ENCODE measurements around the gene CCDC197.

CCDC197 gene

DNA sequence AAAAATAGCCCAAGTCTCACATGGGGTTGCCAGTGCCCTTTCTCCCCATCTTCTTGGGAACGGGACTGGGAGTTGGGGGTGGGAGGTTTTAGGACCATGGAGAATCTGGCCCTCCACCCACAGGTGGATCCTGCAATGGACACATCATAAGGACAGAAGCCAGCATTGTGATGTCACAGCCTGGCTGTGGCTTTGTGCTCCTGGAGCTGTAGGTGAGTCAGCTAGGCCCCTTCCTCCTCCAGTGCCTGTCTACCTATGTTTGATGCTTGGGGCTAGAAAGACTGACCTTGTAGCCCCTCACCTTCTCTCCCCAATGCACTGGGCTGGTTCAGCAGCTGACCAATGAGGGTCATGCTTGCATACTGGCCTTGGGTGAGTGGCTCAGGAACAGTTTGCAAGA is at the start of gene CCDC197:
CCDC197 (plus strand) TSS at position 220 of the 400 bp plus-strand sequence. CDS start 831 bp downstream, outside the sequence.
- DNase-seq (ENCODE audit: low read depth in 2 of 2): no peak

- no peak for DNase-seq (ENCODE audit: low read depth in 2 of 2)
Measured at GRCh38 chr14:93949511-93950075, 47.5 kb upstream of the CCDC197 start.

DNA sequence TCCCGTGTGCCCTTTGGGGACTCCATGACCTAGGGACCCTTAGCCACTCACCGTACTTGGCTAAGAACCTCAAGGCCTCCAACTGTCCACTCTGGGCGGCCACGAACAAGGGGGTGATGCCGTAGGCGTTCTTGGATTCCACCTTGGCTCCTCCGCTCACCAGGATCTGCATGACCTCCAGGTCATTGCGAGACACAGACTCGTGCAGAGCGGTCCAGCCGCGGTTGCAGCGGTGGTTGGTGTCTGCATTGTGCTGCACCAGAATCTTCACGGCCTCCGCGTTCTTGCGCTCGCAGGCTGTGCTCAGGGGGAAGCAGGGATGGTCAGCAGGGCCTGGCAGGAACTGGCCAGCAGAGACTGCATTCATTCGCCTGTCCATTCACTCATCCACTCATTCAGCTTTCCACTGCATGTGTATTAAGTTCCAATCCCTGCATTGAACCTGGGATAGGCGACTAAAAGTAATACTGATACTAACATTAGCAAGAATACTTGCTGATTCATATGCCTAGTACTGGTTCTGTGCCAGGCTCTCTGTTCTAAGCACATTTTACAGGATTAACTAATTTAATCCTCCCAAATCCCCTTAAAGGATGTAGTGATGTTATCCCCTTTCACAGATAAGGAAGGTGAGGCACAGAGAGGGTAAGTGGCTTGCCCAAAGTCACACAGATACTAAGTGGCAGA is 46.0 kb upstream of the CCDC197 start:
- no peak for DNase-seq (ENCODE audit: low read depth in 2 of 2)

DNA sequence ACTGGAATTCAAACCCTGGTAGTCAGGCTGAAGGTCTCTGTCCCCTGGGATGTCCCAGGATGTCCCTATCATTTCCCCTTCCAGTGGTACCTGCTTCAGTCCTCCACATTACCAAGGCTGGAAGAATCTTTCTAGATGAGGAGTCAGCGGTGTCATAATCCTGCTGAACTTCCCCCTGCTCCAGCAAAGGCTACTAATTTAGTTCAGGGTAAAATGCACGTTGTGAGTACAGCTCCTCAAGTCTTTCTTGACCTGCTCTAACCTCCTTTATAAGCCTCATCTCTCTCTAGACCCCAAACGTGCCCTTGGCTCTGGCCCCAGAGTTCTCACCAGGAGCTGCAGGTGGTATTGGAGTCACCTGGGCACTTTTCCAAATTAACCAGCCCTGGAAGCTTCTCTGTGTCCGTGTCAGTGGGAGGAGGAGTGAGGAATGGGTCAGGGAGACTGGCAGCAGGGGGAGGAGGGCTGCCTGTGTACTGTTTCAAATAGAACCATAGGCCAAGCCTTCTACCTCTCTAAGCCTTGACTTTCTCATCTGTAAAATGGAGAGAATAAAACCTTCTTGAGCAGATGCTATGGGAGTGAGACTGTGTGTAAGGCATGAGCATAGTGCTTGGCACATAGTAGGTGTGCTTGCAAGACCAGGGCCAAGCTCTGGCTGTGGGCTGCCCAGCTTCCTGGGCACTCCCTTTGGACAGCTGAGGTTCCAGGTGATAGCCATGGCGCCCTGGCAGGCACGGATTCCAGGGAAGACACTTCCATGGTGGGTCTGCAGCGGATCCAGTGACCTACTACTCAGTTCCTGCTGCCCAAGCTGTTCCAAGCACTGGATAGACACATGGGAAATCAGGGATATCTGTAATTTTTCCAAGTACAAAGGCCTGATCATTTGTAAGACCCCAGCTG is 45.2 kb upstream of the CCDC197 start:
- DNase-seq (ENCODE audit: low read depth in 2 of 2): no peak

- DNase-seq (ENCODE audit: low read depth in 2 of 2): no peak
Measured at GRCh38 chr14:93952829-93953228, 44.3 kb upstream of the CCDC197 start.

GRCh38 chr14:93953263-93953662 is 43.8 kb upstream of the CCDC197 start:
- DNase-seq (ENCODE audit: low read depth in 2 of 2): no peak

- no peak for DNase-seq (ENCODE audit: low read depth in 2 of 2)
Measured at GRCh38 chr14:93953739-93954515, 43.2 kb upstream of the CCDC197 start.

- DNase-seq (ENCODE audit: low read depth in 2 of 2): no peak
Measured at GRCh38 chr14:93954516-93954830, 42.6 kb upstream of the CCDC197 start.

DNA sequence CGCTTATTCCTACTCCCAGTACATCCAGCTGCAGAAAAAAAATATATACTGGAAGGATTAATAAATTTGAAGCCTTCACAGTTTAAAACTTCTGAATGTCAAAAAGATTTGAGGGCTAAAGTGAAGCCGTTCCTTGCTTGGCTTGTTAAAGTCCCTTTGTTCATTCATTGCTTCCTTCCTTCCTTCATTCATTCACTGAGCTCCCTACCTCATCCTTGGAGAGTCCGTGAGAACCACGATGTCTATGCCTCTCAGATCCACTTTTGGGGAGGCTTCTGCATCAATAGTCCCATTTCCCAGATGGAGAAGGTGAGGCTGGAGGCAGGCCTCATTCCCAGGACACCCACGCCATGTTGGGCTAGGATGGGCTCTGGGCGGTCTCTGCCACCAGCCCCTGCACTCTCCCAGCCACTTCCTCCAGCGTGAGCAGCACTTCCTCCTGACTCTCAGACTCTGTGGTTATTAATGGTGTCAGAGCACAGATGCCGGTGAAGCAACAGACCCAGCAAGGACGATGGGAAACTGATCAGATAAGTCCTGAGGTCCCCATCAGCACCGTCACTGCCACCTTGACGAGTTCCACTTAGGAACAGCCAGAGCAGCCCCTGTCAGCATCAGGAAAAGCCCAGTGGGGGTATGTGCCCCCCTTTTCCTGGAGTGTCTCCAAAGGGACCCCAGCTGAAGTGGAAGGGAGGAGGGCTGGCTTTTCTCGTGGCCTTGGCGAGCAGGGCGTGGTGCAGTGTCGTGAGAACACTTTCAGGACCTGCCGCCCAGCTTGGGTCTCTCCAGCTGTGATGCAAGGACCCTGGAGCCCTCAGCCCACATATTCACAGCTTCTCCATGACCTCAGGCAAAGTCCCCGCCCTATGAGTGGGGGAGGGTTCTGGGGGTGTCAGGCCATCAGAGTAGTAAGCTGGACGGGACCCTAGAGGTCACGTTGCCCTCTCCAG is 41.9 kb upstream of the CCDC197 start:
- DNase-seq (ENCODE audit: low read depth in 2 of 2): no peak

GRCh38 chr14:93955850-93956481 is 41.1 kb upstream of the CCDC197 start:
- no peak for DNase-seq (ENCODE audit: low read depth in 2 of 2)

GRCh38 chr14:93956514-93957332 is 40.4 kb upstream of the CCDC197 start:
- no peak for DNase-seq (ENCODE audit: low read depth in 2 of 2)

- DNase-seq (ENCODE audit: low read depth in 2 of 2): no peak
Measured at GRCh38 chr14:93957333-93957710, 39.8 kb upstream of the CCDC197 start.

DNA sequence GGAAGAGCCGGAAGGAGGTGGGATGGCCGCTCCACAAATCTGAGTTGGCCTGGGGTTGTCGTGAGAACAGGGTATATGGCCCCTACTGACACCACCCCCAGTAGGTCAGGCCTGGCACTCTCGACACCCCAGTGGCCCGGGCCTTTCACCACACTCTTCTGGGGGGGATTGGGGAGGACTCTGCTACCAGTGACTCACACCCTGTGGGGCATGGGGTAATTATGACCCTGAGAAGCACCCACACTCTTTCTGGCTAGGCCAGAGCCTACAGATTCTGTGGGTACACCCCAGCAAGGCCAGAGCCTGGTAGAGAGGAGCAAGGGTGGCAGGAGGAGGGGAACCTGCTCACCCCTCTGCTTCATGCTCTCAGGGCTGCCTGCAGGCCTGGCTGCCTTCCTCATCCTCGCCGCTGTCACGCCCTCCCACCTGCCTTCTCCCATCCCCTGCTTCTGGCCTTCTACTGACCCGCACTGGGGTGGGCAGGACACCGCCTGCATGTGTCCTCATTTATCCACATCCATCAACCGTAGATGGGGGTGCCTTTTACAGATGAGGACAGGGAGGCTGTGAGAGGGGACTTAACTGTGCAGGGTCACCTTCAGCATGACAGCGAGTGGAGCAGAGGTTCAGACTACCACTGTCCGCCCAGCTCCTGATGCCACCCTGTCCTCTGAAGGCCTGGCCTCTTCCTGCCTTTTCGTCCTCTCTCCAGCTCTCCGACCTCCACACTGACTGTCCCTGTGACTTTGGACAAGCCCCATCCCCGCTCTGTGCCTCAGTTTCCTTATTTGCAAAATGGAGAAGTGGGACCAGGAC is 39.1 kb upstream of the CCDC197 start:
- no peak for DNase-seq (ENCODE audit: low read depth in 2 of 2)

DNA sequence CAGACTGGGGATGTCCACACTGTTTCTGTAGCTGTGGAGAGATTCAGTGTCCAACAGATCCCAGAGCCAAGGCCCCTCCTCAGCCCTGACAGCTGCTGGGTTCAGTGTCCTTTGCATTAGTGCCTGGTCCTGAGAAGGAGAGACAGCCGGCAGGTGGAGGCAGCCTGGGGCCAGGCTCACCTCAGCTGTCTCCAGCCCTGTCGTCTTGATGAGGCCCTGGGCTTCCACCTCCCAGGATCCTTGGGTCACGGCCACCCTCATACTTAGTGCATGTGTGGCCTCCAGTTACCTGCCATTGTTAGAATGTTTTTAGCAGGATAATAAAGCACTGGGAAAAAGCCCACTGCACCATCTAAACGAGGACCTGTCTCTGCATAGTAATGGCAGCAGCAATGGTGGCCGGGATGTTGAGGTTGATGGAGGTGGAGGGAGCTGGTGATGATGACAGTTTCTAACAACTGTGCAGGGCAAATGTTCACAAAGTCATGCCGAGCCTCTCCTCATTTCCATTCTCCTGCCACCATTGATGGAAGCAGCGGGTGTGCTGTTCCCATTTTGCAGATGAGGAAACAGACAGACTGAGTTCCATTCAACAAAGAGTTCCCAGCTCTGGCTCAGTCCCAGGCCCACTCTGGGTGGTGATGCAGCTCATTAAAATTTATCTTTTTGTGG is 38.4 kb upstream of the CCDC197 start:
- no peak for DNase-seq (ENCODE audit: low read depth in 2 of 2)

DNA sequence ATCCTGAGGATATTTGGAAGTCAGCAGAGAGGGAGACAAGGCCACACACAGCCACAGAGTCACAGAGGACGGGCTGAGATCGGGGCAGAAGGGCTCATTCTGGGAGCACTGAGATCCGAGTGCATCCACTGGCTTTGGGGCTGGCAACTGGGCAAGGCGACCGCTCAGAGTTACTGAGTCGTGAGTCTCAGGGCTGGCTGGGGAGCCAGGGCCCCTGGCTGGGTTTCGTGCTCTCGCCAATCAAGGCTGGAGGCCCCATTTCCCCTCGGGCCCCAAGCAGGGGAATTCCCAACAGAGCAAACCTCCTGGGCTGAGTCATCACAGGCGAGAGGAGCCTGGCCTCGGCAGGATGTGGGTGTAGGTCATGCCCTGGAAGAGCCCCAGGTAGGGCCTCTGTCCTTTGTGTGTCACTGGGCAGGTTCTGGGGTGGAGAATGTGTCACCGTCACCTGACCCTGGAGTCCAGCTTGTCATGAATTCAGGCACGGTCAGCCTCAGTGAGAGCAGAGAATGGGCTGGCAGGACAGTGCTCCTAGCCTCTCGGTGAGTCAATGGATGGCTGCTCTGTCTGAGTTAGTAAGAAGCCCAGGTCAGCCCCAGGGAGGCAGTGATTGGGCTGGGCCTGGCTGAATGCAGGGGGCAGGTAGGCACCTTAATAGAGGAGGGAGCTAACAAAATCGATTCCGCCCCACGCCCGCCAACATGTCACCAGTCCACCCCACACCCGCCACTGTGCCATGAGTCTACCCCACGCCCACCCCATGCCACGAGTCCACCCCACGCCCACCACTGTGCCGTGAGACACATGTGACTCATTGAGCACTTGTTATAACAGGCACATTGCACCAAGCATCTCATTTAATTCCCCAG is 37.6 kb upstream of the CCDC197 start:
- peak; percentile 46 to 50 for DNase-seq (ENCODE audit: low read depth in 2 of 2)

- DNase-seq (ENCODE audit: low read depth in 2 of 2): no peak
Measured at GRCh38 chr14:93960108-93960475, 37.0 kb upstream of the CCDC197 start.

- no peak for DNase-seq (ENCODE audit: low read depth in 2 of 2)
Measured at GRCh38 chr14:93960774-93961438, 36.2 kb upstream of the CCDC197 start.
